Measurements from ENCODE around the gene STPG2. TPM values are rescaled to one million over a fixed set of nuclear protein-coding genes. Genes with fewer than 3 reads are reported as not detected.

The STPG2 gene
- total and polyA plus RNA-seq, 2 of the 4 experiments (the other 2 are of a cell fraction) = not detected

DNA sequence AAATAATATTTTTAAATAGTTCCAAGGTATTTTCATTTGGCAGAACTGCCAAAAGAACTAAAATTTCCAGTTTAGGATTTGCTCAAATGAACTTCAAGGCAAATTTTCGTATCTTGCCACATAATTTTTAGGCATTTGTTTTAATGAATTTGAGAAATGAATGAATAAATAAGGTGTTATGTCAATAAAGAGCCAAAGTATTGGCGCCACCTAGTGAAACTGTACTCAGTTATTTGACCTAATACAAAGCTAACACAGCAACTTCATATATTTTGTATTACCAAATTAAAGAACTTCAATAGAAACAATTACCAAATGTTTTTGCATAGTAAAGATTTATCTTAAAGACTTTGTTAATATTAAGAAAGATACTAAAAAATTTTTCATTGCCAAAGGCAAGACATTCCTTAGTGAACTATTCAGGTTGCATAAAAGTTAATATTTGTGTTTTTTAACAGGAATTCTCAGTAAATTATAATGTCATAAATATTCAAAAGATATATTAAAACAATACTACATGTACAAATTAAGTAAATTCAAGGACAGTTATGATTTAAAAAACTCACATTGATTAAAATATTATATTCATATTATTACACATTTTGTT lies 50.3 kb downstream of the STPG2 start:
- H3K56ac ChIP-seq (ENCODE audit: extremely low read depth, insufficient read depth, low read length) = no peak overlapping the region
- BruUV-seq (replicated peaks) = no TSS peak
- peak; percentile 2 for DNase-seq

More for the DNA sequence above, 50.3 kb downstream of the STPG2 start:
- no peak overlapping the region for H2BK5ac ChIP-seq (ENCODE audit: low read depth, low read length, poor library complexity, severe bottlenecking)
- H3K4me2 ChIP-seq (ENCODE audit: low read depth, low read length) = no peak overlapping the region
- POLR2A ChIA-PET (ENCODE audit: unreplicated experiment) = no interaction called here
- dilution Hi-C loops (cut with HindIII; ENCODE audit: low sequenced_read_pairs, unreplicated experiment) (no loop called here), intact Hi-C loops (cut with micrococcal nuclease) (no loop called here), in situ Hi-C loops (cut with MboI; ENCODE audit: low sequenced_read_pairs) (no loop called here)
- H3K36me3 ChIP-seq (ENCODE audit: control insufficient read depth, insufficient read depth, low read length) = no peaks in the 10 kb centered on the region
- no peak overlapping the region for H3K23ac ChIP-seq (ENCODE audit: low read depth, low read length)
- H2BK20ac ChIP-seq (ENCODE audit: low read depth, low read length) = no peak overlapping the region
- H2BK120ac ChIP-seq (ENCODE audit: low read depth, low read length) = no peak overlapping the region
- no peak overlapping the region for H3K4ac ChIP-seq (ENCODE audit: low read depth, low read length)
- H2AK9ac ChIP-seq (replicated peaks; ENCODE audit: low read depth, low read length, poor library complexity) = no peak overlapping the region
- no peak overlapping the region for H3K14ac ChIP-seq (replicated peaks; ENCODE audit: low read depth, low read length)
- no peak overlapping the region for H2AFZ ChIP-seq (replicated peaks; ENCODE audit: low read length, poor library complexity)
- H3K27me3 ChIP-seq (ENCODE audit: control insufficient read depth, insufficient read depth, low read length) = no peaks in the 10 kb centered on the region
- H2BK15ac ChIP-seq (ENCODE audit: low read depth, low read length) = no peak overlapping the region
- no peaks in the 10 kb centered on the region for H3K4me1 ChIP-seq (ENCODE audit: control insufficient read depth, insufficient read depth, low read length)
- H3K4me3 ChIP-seq (ENCODE audit: insufficient read depth, low read depth, low read length) = no peak overlapping the region
- no peak for ATAC-seq (ENCODE audit: low read depth)
- no peak overlapping the region for H4K8ac ChIP-seq (ENCODE audit: low read depth in 2 of 2, low read length in 2 of 2)
- H3K79me1 ChIP-seq (ENCODE audit: low read depth in 1 of 2, low read length in 2 of 2) = no peaks in the 10 kb centered on the region
- no peaks in the 10 kb centered on the region for H3K9me1 ChIP-seq (ENCODE audit: insufficient read depth, low read length)
- H3K27ac ChIP-seq (ENCODE audit: insufficient read depth, low read length) = no peak overlapping the region
- CTCF ChIA-PET = no interaction called here
- no peak overlapping the region for H3K18ac ChIP-seq (ENCODE audit: low read depth, low read length)
- H4K5ac ChIP-seq (ENCODE audit: low read depth, low read length) = no peak overlapping the region
- H3K9me3 ChIP-seq (ENCODE audit: control insufficient read depth, insufficient read depth, low read length) = no peaks in the 10 kb centered on the region
- H3K9ac ChIP-seq (ENCODE audit: low read depth, low read length) = no peak overlapping the region
- H2AK5ac ChIP-seq (ENCODE audit: low read depth, low read length) = no peak overlapping the region
- no peak overlapping the region for H4K91ac ChIP-seq (ENCODE audit: insufficient read depth, low read depth, low read length)
- WGBS, 2 experiments (ENCODE audit: extremely low coverage in 2 of 2, insufficient read length in 1 of 2) = 0% methylated on average over 1 of the region's 2 CpGs; no CpG with 5 or more reads in 1 of the 2 experiments
- TF ChIP-seq ELK1 (IDR thresholded peaks at IDR 0.05; ENCODE audit: borderline replicate concordance, low read depth, low read length) = no peak
- TF ChIP-seq RAD21 (IDR thresholded peaks at IDR 0.05; ENCODE audit: low read length) = peak; percentile 36; the same call in 1 of the 2 replicates
- no peak for TF ChIP-seq POLR2A (IDR thresholded peaks at IDR 0.05; ENCODE audit: low read depth, low read length)
- no peak for TF ChIP-seq MAFK (IDR thresholded peaks at IDR 0.05; ENCODE audit: low read depth, low read length)
- TF ChIP-seq CHD1 (IDR thresholded peaks at IDR 0.05; ENCODE audit: low read depth, low read length) = no peak
- TF ChIP-seq RFX5 (IDR thresholded peaks at IDR 0.05; ENCODE audit: low read depth, low read length) = no peak
- no peak for TF ChIP-seq MAZ (IDR thresholded peaks at IDR 0.05; ENCODE audit: borderline replicate concordance, low read depth, low read length)
- peak; percentile 51 for TF ChIP-seq CTCF (conservative IDR thresholded peaks at IDR 0.05; ENCODE audit: low read depth, low read length)
- no peak for TF ChIP-seq NFE2L2 (IDR thresholded peaks at IDR 0.05; ENCODE audit: low read depth, low read length)
- TF ChIP-seq FOS (IDR thresholded peaks at IDR 0.05; ENCODE audit: low read depth, low read length) = no peak
- TF ChIP-seq SMC3 (IDR thresholded peaks at IDR 0.05; ENCODE audit: low read depth, low read length) = peak; percentile 28; the same call in 1 of the 2 replicates
- no peak for TF ChIP-seq RCOR1 (IDR thresholded peaks at IDR 0.05; ENCODE audit: insufficient replicate concordance, low read length)
- no peak for TF ChIP-seq BHLHE40 (IDR thresholded peaks at IDR 0.05; ENCODE audit: low read depth, low read length)
- no peak for TF ChIP-seq CEBPB (IDR thresholded peaks at IDR 0.05; ENCODE audit: low read depth, low read length)
- no peak for TF ChIP-seq USF2 (IDR thresholded peaks at IDR 0.05; ENCODE audit: low read depth, low read length)
- TF ChIP-seq MXI1 (IDR thresholded peaks at IDR 0.05; ENCODE audit: borderline replicate concordance, low read depth, low read length) = no peak
- no peaks in the 10 kb centered on the region for H4K20me1 ChIP-seq (ENCODE audit: insufficient read depth, low read length)
